MM.1S (cell line): Measurements from ENCODE around the gene IP6K1.

Experiments
- DNase-seq: peaks from one replicate; pipeline ENCODE4 v3.0.0-alpha.2; 2015
- H2AFZ ChIP-seq: fragments of 300-600 bp; sonication (generic); 2 replicates; pipeline ENCODE4 v1.6.0; 2016; ENCODE audit warnings: antibody characterized with exemption, low read length
- H3F3A ChIP-seq: fragments of 300-600 bp; sonication (generic); 2 replicates; pipeline ENCODE4 v1.6.1; 2016; ENCODE audit warnings: mild to moderate bottlenecking, antibody characterized with exemption, low read length, moderate library complexity, mixed read lengths; ENCODE audit not compliant: insufficient read depth
- H3K27ac ChIP-seq: fragments of 300-600 bp; sonication (generic); 2 replicates; pipeline ENCODE4 v1.5.1; 2016; ENCODE audit warnings: mild to moderate bottlenecking, low read length
- H3K27me3 ChIP-seq: fragments of 300-600 bp; sonication (generic); replicated peaks from 2 replicates; pipeline ENCODE4 v1.6.0; 2016; ENCODE audit warnings: low read length; ENCODE audit not compliant: insufficient read depth
- H3K36me3 ChIP-seq: fragments of 300-600 bp; sonication (generic); replicated peaks from 2 replicates; pipeline ENCODE4 v1.6.1; 2016; ENCODE audit warnings: mild to moderate bottlenecking, low read length, mixed read lengths; ENCODE audit not compliant: insufficient read depth
- H3K4me1 ChIP-seq: fragments of 300-600 bp; sonication (generic); 2 replicates; pipeline ENCODE4 v1.6.1; 2016; ENCODE audit warnings: low read length, mixed read lengths
- H3K4me2 ChIP-seq: fragments of 300-600 bp; sonication (generic); 2 replicates; pipeline ENCODE4 v1.6.0; 2016; ENCODE audit warnings: low read depth, low read length
- H3K4me3 ChIP-seq: fragments of 300-600 bp; sonication (generic); 2 replicates; pipeline ENCODE4 v1.5.1; 2016; ENCODE audit warnings: low read length, mixed read lengths
- H3K79me2 ChIP-seq: fragments of 300-600 bp; sonication (generic); 2 replicates; pipeline ENCODE4 v1.6.1; 2016; ENCODE audit warnings: mixed run types, low read length, mixed read lengths
- H3K9ac ChIP-seq: fragments of 300-600 bp; sonication (generic); 2 replicates; pipeline ENCODE4 v1.6.1; 2016; ENCODE audit warnings: low read length, mixed read lengths
- H3K9me2 ChIP-seq: fragments of 300-600 bp; sonication (generic); replicated peaks from 2 replicates; pipeline ENCODE4 v1.6.1; 2016; ENCODE audit warnings: mild to moderate bottlenecking, low read length, mixed read lengths; ENCODE audit not compliant: insufficient read depth
- H3K9me3 ChIP-seq: fragments of 300-600 bp; sonication (generic); replicated peaks from 2 replicates; pipeline ENCODE4 v1.6.1; 2016; ENCODE audit warnings: mild to moderate bottlenecking, low read length, mixed read lengths; ENCODE audit not compliant: insufficient read depth
- H4K20me1 ChIP-seq: fragments of 300-600 bp; sonication (generic); 2 replicates; pipeline ENCODE4 v1.6.1; 2016; ENCODE audit warnings: mild to moderate bottlenecking, low read length, moderate library complexity, mixed read lengths; ENCODE audit not compliant: insufficient read depth
- CTCF ChIP-seq: fragments of 300-600 bp; sonication (generic); IDR thresholded peaks from 2 replicates; pipeline ENCODE4 v1.5.1; 2016; ENCODE audit warnings: antibody characterized with exemption, low read length, mixed read lengths
- EZH2 ChIP-seq: fragments of 300-600 bp; sonication (generic); optimal IDR thresholded peaks from 2 replicates; pipeline ENCODE3; 2017; ENCODE audit warnings: low read depth, mild to moderate bottlenecking, antibody characterized with exemption, low read length, mixed read lengths
- EZH2phosphoT487 ChIP-seq: fragments of 300-600 bp; sonication (generic); IDR thresholded peaks from 2 replicates; pipeline ENCODE4 v1.6.1; 2018; ENCODE audit warnings: antibody characterized with exemption, low read length

The IP6K1 gene

GRCh38 chr3:49794926-49795905 is 8.9 kb upstream of the IP6K1 start:
- H3F3A ChIP-seq, result no peaks in the 10 kb centered on the region
- no peak overlapping the region for H3K9ac ChIP-seq
- H3K4me1 ChIP-seq, result no peaks in the 10 kb centered on the region
- H3K27me3 ChIP-seq, result no peaks in the 10 kb centered on the region; the same call in 1 of the 2 replicates
- no peaks in the 10 kb centered on the region for H3K9me2 ChIP-seq
- no peak overlapping the region for H3K4me3 ChIP-seq
- no peaks in the 10 kb centered on the region for H3K9me3 ChIP-seq
- DNase-seq, result no peak
- no peak overlapping the region for H2AFZ ChIP-seq
- H3K27ac ChIP-seq, result no peak overlapping the region
- no peaks in the 10 kb centered on the region for H3K36me3 ChIP-seq
- no peaks in the 10 kb centered on the region for H4K20me1 ChIP-seq
- H3K79me2 ChIP-seq, result no peaks in the 10 kb centered on the region
- no peak for TF ChIP-seq EZH2phosphoT487
- no peak for TF ChIP-seq EZH2
- TF ChIP-seq CTCF, result no peak
- no peak overlapping the region for H3K4me2 ChIP-seq

- no peaks in the 10 kb centered on the region for H3K9me2 ChIP-seq
- H3F3A ChIP-seq, result no peaks in the 10 kb centered on the region
- no peaks in the 10 kb centered on the region for H3K79me2 ChIP-seq
- no peak overlapping the region for H2AFZ ChIP-seq
- DNase-seq, result no peak
- no peaks in the 10 kb centered on the region for H3K9me3 ChIP-seq
- H3K4me1 ChIP-seq, result no peaks in the 10 kb centered on the region
- H3K36me3 ChIP-seq, result no peaks in the 10 kb centered on the region
- no peak overlapping the region for H3K9ac ChIP-seq
- no peak overlapping the region for H3K4me2 ChIP-seq
- H3K27ac ChIP-seq, result no peak overlapping the region
- H3K27me3 ChIP-seq, result no peaks in the 10 kb centered on the region; the same call in 1 of the 2 replicates
- TF ChIP-seq EZH2phosphoT487, result no peak
- no peak for TF ChIP-seq CTCF
- TF ChIP-seq EZH2, result no peak
- H3K4me3 ChIP-seq, result no peak overlapping the region
- no peaks in the 10 kb centered on the region for H4K20me1 ChIP-seq
Measured at GRCh38 chr3:49794431-49794830, 8.1 kb upstream of the IP6K1 start.

GRCh38 chr3:49793486-49794085 is 7.2 kb upstream of the IP6K1 start:
- H3K36me3 ChIP-seq, result no peaks in the 10 kb centered on the region
- TF ChIP-seq EZH2phosphoT487 (no peak), EZH2 (no peak), CTCF (no peak)
- H3K4me3 ChIP-seq, result no peak overlapping the region
- no peak for DNase-seq
- H3K27me3 ChIP-seq, result no peaks in the 10 kb centered on the region; the same call in 1 of the 2 replicates
- no peaks in the 10 kb centered on the region for H3K79me2 ChIP-seq
- H3K27ac ChIP-seq, result no peak overlapping the region
- no peaks in the 10 kb centered on the region for H3K4me1 ChIP-seq
- no peaks in the 10 kb centered on the region for H3F3A ChIP-seq
- no peaks in the 10 kb centered on the region for H4K20me1 ChIP-seq
- H3K9me3 ChIP-seq, result no peaks in the 10 kb centered on the region
- H2AFZ ChIP-seq, result no peak overlapping the region
- no peak overlapping the region for H3K4me2 ChIP-seq
- H3K9me2 ChIP-seq, result no peaks in the 10 kb centered on the region
- no peak overlapping the region for H3K9ac ChIP-seq
